PFSK-1 (cell line): Measurements from ENCODE around the gene UTRN.

Experiments
- FOXP2 ChIP-seq: optimal IDR thresholded peaks from 2 replicates; pipeline ENCODE3; 2011; ENCODE audit warnings: borderline replicate concordance, control low read depth, inconsistent platforms; ENCODE audit not compliant: insufficient read depth; ENCODE audit errors: extremely low read length, extremely low read depth
- POLR2AphosphoS5 ChIP-seq: IDR thresholded peaks from 2 replicates; pipeline ENCODE4 v1.6.1; 2012; ENCODE audit warnings: low read depth, mild to moderate bottlenecking, control low read depth, low read length, moderate library complexity
- REST ChIP-seq, 2 experiments: IDR thresholded peaks; 2 replicates each; pipeline versions ENCODE4 v1.6.1 to v1.8.0; 2011 to 2012; ENCODE audit warnings: low read depth in 2 of 2, low read length in 2 of 2, control low read depth in 1 of 2, inconsistent platforms in 1 of 2, mild to moderate bottlenecking in 1 of 2, moderate library complexity in 1 of 2; ENCODE audit not compliant: insufficient read depth in 1 of 2
- SIN3A ChIP-seq: IDR thresholded peaks from 2 replicates; pipeline ENCODE4 v1.6.1; 2012; ENCODE audit warnings: mild to moderate bottlenecking, low read length, moderate library complexity, borderline replicate concordance; ENCODE audit not compliant: insufficient read depth
- TAF1 ChIP-seq: IDR thresholded peaks from 2 replicates; pipeline ENCODE4 v1.6.1; 2012; ENCODE audit warnings: low read length, control low read depth, borderline replicate concordance; ENCODE audit not compliant: insufficient read depth

The UTRN gene

DNA sequence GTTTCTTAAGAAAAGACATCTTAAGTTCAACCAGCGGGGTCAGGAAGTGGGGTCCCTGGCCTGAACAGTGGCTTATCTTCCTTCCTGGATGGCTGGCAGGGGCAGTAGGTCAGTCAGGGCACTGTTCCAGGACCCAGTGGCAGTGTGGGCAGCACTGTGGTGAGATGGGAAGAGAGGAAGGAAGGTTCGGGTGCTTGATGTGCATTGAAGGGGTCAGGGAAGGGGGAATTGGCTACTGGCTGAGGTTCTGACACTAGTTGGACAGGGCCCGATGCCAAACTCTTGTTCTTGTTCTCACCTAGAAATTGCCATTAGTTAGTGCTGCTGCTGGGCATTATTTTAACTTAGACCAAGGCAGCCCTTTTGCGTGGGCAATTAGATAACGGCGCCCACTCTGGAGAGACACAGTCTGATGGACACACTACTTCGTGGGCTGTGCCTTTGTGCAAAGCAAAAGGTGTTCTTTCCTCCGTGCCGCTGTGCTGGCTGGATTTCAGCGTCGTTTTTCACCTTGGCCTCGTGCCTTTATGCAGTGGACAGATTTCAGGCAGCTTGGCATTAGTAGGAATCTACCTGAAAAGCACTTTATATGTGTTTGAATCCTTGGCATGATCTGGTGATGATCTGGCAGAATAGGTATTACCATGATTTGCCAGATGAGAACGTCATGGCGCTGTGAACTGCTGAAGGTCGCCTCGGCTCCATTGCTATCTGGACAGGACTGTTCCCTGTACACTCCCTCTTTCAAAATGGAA, 30.3 kb downstream of the UTRN start:
- TF ChIP-seq SIN3A, result no peak
- TF ChIP-seq FOXP2, result no peak
- no peak for TF ChIP-seq REST (IDR thresholded peaks at IDR 0.05; ENCODE audit: insufficient read depth in 1 of 2, low read depth in 2 of 2, low read length in 2 of 2)

DNA sequence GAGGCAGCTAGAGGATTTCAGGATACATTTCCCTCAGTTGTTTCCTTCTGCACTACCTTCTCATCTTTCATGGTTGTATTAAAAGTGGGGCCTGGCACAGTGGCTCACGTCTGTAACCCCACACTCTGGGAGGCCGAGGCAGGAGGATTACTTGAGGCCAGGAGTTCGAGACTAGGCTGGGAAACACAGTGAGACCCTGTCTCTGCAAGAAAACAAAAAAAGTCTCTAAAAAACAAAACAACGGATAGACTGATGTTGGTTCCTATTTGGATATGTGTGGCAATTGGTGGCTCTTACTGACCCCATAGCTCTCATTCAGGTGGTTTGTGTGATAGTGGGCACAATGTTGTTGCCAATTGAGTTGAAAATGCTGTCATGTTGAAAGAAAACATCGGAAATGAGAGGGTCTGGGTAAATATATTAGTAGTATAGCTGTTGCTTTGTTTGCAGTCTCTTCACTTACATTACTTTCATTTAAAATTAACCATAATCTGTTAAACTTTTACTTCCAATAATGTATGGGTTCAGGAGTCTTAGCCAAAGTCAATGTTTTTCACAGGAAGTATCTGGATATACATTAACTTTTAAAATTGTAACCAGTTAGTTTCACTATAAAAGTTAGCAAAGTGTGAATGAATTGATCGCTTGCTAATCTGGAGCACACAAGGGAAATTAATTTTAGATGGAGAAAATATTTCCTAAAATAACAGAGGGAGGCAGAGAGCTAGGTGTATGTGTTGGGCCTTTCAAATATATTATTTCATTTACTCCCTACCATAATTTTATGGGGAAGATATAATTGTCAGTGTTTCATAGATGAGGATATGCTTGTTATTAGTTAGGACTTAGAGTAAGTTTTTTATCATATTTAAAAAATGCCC, 31.1 kb downstream of the UTRN start:
- TF ChIP-seq FOXP2 (no peak), POLR2AphosphoS5 (no peak), SIN3A (no peak), REST (IDR thresholded peaks at IDR 0.05; ENCODE audit: insufficient read depth in 1 of 2, low read depth in 2 of 2, low read length in 2 of 2) (no peak), TAF1 (no peak)

- TF ChIP-seq SIN3A (no peak), TAF1 (no peak), FOXP2 (no peak), REST (IDR thresholded peaks at IDR 0.05; ENCODE audit: insufficient read depth in 1 of 2, low read depth in 2 of 2, low read length in 2 of 2) (no peak), POLR2AphosphoS5 (no peak)
Measured at GRCh38 chr6:144316862-144317195, 31.7 kb downstream of the UTRN start.

DNA sequence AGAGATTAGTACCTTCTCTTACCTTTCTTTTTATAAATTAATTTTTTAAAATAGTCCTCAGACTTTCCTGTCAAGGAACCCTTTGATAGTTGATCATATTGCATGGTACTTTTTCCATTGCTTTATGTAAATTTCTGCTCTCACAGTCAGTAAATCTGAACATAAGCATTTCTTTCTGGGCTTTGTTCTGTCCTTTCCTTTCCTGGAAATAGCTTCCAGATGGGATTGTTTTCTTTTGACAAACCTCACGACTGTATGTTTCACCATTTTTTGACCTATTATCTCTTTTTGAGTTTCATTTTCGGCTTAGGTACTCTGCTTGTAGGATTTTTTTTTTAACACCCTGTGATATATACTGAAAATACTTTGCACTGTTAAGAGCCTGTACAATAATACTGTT, 32.6 kb downstream of the UTRN start:
- no peak for TF ChIP-seq TAF1
- no peak for TF ChIP-seq SIN3A
- TF ChIP-seq FOXP2, result no peak
- no peak for TF ChIP-seq REST (IDR thresholded peaks at IDR 0.05; ENCODE audit: insufficient read depth in 1 of 2, low read depth in 2 of 2, low read length in 2 of 2)
- no peak for TF ChIP-seq POLR2AphosphoS5
